GM18858 (cell line): ENCODE measurements around the gene DGLUCY.
"Not testable (repeated sequence)": the region's sequence is repeated elsewhere in the genome, so short reads cannot be mapped to it uniquely, and the experiment has no call there.

ENCODE experiments used
- ATAC-seq: cut with Tn5 transposase; IDR thresholded peaks from one replicate; pipeline ENCODE4 v1.9.1; 2021; ENCODE audit not compliant: unreplicated experiment

DGLUCY gene

GRCh38 chr14:91231446-91231845, 117.6 kb downstream of the DGLUCY start:
- no peak for ATAC-seq

GRCh38 chr14:91232052-91232451, 118.2 kb downstream of the DGLUCY start:
- no peak for ATAC-seq

- ATAC-seq = no peak
Observed at GRCh38 chr14:91232603-91233002, 118.7 kb downstream of the DGLUCY start.

GRCh38 chr14:91233936-91234790, 120.3 kb downstream of the DGLUCY start:
- no peak for ATAC-seq

GRCh38 chr14:91234791-91235114, 120.9 kb downstream of the DGLUCY start:
- ATAC-seq = no peak

GRCh38 chr14:91235841-91236240, 122.0 kb downstream of the DGLUCY start:
- ATAC-seq = no peak

- no peak for ATAC-seq
Observed at GRCh38 chr14:91237219-91237618, 123.3 kb downstream of the DGLUCY start.

- ATAC-seq = no peak
Observed at GRCh38 chr14:91238085-91238484, 124.2 kb downstream of the DGLUCY start.

- no peak for ATAC-seq
Observed at GRCh38 chr14:91238661-91239060, 124.8 kb downstream of the DGLUCY start.

- ATAC-seq = peak; percentile 54
Observed at GRCh38 chr14:91241863-91242262, 128.0 kb downstream of the DGLUCY start.

GRCh38 chr14:91242635-91243034, 128.8 kb downstream of the DGLUCY start:
- no peak for ATAC-seq

GRCh38 chr14:91243074-91243471, 129.2 kb downstream of the DGLUCY start:
- no peak for ATAC-seq

GRCh38 chr14:91244501-91244901, 130.6 kb downstream of the DGLUCY start, which contains the start of gene GPR68:
Gene GPR68 (minus strand): TSS chr14:91244704. CDS start chr14:91235050, 9,654 bp downstream.
- ATAC-seq = no peak

GRCh38 chr14:91245029-91245428, 131.2 kb downstream of the DGLUCY start:
- ATAC-seq = no peak

GRCh38 chr14:91245616-91246015, 131.7 kb downstream of the DGLUCY start:
- not testable (repeated sequence) for ATAC-seq

- ATAC-seq = no peak
Observed at GRCh38 chr14:91246051-91246852, 132.4 kb downstream of the DGLUCY start.

- ATAC-seq = peak; percentile 80
Observed at GRCh38 chr14:91249841-91250616, 136.2 kb downstream of the DGLUCY start.

GRCh38 chr14:91250912-91251311, 137.0 kb downstream of the DGLUCY start:
- no peak for ATAC-seq

GRCh38 chr14:91252871-91253794, 139.3 kb downstream of the DGLUCY start:
- no peak for ATAC-seq

GRCh38 chr14:91253795-91254323, 140.0 kb downstream of the DGLUCY start:
- ATAC-seq = no peak
